Lung microvascular endothelial cell (primary cell): Measurements from ENCODE around the gene AFTPH. TPM values are rescaled to one million over a fixed set of nuclear protein-coding genes. Genes with fewer than 3 reads are reported as not detected.
A peak's percentile ranks its signal among the peaks of the same experiment; 100 is the strongest.

Source experiments
- DNase-seq, 2 donors: peaks; one replicate each; pipeline versions ENCODE4 v3.0.0 to v3.0.0-alpha.2; 2010; ENCODE audit warnings: low read depth in 2 of 2
- total RNA-seq: library from RNA; depleted of rRNA; stranded (reverse); fragments of >200 nt; gene quantifications from 2 replicates; pipeline ENCODE4 v1.2.1, GENCODE V29; 2014

The AFTPH gene
- total RNA-seq, 1 donor from 2014 or later = 35.5 TPM

DNA sequence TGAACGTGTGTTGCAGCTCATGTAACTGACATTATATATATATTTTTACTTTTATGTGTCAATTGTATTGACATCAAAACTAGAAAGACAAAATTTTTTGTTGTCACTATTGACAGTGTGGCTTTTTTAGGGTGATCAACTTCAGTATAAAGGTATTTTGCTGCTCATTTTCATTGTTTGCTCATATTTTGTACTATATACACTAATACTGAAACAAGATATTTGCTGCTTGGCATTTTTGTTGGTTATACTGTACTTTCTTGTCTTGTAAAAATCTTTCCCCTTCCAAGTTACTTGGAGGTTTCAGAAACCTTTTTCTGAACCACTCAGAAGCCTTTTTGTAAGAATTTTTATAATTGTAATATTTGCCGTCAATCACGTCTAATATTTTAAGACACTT, 16.5 kb downstream of the AFTPH start:
- DNase-seq = no peak

DNA sequence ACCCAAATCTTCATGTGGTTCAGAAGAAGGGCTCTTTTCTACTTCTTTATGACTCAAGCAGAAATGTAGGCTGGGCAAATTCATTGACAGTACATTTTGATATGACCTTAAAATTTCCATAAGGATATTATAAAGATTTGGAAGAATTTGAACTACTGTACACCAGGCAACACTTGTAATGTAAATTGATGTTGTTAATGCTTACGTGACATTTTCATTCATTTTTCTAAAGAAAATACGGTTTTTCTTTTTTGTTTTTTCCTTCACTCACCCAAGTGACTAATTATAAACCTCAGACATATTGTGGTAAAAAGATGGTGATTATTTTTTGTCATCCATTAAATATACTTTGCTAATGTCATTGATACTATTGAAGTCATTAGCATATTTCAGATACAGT, 17.4 kb downstream of the AFTPH start:
- no peak for DNase-seq

GRCh38 chr2:64542071-64543007, 18.2 kb downstream of the AFTPH start:
- no peak for DNase-seq

DNA sequence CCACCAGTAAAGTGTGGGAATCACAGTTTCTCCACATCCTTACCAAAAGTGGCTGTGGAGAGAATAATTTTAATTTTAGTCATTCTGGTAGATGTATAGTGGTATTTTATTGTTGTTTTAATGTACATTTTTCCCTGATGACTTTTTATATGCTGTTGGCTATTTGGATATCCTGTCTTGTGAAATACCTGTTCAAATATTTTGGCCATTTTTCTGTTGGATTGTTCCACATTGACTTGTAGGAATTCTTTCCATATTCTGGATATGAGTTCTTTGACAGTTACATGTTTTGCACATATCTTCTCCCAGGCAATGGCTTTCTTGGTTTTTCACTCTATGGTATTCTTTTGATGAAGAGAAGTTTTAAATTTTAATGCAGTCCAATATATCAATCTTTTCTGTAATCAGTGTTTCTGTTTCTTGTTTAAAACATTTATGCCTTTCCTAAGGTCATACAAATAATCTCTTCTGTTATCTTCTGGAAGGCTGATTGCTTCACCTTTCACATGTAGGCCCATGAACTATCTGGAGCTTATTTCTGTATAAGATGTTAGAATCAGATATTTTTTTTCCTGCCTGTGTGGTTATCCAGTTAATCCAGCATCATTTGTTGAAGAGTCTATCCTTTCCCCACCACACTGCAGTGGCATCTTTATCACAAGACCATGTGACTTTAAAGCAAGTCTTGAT, 19.0 kb downstream of the AFTPH start:
- DNase-seq = no peak

GRCh38 chr2:64548761-64549160, 24.6 kb downstream of the AFTPH start:
- DNase-seq = no peak

DNA sequence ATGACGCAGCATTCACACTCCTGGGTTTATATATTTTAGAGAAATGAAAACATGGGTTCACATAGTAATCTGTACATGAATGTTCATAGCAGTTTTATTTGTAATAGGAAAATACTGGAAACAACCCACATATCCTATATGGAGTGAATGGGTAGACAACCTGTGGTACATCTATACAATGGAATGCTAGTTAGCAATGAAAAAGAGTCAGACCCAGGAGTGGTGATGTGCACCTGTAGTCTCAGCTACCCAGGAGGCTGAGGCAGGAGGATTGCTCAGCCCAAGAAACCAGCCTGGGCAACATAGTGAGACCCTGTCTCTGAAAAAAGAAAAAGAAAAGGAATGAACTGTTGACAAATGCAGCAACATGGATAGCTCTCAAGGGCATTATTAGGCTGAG, 25.9 kb downstream of the AFTPH start:
- DNase-seq = no peak

DNA sequence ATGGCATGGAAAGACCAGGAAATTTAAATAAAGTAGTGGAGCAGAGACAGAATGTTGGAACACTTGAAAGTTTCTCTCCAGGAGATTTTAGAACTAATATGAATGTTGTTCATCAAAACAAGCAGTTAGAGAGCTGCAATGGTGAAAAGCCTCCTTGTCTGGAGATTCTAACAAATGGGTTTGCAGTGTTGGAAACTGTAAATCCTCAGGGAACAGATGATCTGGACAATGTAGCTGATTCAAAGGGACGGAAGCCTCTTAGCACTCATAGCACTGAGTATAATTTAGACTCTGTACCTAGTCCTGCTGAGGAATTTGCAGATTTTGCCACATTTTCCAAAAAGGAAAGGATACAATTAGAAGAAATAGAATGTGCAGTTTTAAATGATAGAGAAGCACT, 27.7 kb downstream of the AFTPH start:
- no peak for DNase-seq

- no peak for DNase-seq
Measured at GRCh38 chr2:64554117-64554516, 30.0 kb downstream of the AFTPH start.

DNA sequence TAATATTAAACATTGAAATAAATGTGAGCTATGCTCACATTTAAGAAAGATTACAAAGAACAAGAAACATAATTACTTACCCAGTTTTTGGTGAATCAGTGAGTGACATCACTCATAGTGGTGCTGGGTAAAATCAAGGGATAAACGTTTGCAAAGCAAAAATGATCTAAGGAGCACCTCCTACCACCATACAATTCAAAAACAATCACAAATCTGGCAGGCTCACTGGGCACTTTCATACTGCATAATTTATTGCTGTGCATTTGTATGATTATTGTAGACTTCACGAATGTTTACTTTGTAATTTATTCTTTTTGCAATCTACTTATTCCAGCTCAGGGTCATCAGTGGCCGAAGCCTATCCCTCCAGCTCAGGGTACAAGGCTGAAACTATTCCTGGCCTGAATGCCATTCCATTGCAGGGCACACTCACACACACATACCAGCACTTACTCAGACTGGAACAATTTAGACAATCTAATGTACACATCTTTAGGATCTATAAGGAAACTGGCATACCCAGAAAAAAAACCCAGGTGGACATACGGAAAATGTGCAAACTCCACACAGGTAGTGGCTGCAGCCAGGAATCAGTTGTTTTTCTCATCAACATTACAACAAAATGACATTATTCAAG, 34.4 kb downstream of the AFTPH start:
- DNase-seq = no peak

DNA sequence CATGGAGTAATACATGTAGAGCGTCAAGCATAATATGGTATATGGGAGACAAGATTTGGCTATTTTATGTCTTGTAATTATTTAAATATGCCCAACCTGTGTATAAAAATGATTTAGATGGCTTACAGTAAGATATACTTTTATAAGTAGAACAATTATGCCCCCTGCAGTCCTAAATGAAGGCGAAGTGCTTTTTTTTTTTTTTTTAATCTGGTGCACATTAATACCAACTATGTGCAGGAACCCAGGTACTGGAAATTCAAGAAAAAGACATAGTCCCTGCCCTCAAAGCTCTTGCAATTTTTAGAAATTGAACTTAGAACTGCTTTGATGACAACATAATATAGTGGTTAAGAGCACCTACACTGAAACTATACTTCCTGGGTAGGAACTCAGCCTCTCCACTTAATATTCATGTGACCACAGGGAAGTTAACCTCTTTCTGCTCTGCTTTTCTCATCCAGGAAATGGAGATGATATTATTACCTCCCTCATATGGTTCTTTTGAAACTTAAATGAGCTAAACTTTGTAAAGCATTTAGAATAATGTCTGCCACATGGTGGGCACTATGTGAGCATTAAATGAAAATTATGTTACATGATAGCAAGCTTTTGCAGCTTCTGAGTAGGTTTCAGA, 38.1 kb downstream of the AFTPH start:
- peak; percentile 21 to 58 for DNase-seq

DNA sequence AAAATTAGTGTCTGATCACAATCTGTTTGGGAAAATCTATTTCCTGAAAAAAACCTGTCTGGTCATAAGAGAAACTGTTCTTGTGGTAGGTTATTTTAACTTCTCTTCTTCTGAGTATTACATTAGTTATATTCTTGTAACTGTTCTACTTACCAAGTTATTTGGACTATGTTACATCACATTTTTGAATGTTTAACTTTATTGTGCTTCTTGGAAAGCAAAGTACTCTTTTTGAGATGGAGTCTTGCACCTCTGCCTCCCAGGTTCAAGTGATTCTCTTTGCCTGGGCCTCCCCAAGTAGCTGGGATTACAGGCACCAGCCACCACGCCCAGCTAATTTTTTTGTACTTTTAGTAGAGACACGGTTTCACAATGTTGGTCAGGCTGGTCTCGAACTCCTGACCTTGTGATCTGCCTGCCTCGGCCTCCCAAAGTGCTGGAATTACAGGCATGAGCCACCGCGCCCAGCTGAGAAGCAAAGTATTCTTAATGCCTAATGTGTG, 39.4 kb downstream of the AFTPH start:
- no peak for DNase-seq

- DNase-seq = no peak
Measured at GRCh38 chr2:64565949-64566710, 42.0 kb downstream of the AFTPH start.

DNA sequence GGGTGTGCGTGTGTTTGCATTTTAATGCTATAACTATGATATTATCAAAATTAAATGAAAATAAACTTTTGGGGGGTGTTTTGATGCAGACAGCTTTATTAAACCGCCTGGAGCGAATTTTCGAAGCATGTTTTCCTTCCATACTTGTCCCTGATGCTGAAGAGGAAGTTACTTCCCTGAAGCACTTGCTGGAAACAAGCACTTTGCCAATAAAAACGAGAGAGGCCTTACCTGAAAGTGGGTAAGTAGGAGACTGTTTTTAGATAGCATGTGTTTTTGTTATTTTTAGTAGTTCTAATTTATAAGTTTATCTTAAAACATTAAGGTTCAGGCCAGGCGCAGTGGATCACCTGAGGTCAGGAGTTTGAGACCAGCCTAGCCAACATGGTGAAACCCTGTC, 43.3 kb downstream of the AFTPH start:
- no peak for DNase-seq

GRCh38 chr2:64568836-64569235, 44.7 kb downstream of the AFTPH start:
- DNase-seq = no peak

DNA sequence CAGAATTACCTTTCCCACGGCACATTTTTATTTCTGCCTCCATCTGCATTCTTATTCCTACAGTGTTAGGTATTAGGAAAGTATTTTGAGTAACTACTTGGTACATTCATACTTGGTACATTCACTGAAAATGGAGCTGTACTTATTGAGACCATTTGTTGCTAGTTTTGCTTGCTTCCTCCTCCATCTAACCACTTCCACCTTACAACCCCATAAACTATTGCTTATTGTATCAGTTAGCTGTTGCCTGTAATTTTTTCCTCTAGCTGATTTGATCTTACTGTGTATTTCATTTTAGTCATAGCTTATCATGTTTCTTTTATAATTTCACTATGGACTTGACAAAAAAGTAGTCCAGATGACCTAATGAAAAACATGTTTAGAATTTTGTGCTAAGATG, 50.7 kb downstream of the AFTPH start:
- DNase-seq = no peak

DNA sequence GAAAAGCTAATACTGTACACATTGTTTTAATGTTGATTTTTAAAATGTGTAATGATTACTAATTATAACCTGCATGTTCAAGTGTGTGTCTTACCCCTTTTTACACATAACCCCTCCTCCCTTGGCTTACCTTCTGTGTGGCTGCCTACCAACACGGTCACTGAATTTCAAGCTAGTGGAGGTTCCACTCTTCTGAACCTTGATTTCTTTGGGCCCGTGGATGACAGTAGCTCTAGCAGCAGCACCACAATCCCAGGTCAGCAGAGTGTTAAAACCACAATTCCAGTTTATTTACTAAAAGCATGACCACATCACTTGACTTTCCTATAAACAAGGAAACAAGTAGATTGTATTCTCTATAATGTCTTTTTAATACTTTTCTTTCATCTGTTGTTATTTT, 56.9 kb downstream of the AFTPH start:
- DNase-seq = no peak

GRCh38 chr2:64581777-64582539, 57.8 kb downstream of the AFTPH start:
- DNase-seq = no peak

GRCh38 chr2:64582774-64583340, 58.7 kb downstream of the AFTPH start:
- no peak for DNase-seq

DNA sequence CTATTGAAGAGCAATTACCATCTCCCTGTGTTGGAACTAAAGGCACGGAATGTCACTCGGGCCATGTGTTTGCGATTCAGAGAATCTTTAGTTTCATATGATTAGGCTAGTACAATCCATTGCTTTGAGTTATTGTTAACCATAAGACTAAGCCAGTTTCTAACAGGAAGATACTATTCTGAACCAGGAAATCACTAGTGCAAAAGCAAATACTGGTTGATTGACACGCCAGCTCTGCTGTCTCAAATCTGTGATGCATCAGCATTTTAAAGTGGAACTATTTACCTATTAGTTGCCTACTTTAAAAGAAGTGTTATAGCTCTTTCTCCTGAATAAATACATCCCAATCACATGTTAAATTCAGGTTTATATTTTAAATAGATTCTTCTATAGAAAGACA, 61.9 kb downstream of the AFTPH start:
- DNase-seq = peak in 1 of 2 donors; percentile 31
